SU-DHL-6 (cell line): ENCODE data around the gene GLIPR2.
"Not testable (repeated sequence)": the region's sequence is repeated elsewhere in the genome, so short reads cannot be mapped to it uniquely, and the experiment has no call there.

Source experiments
- H2AFZ ChIP-seq: fragments of 200-600 bp; sonication (generic); 2 replicates; pipeline ENCODE4 v1.6.1; 2014; ENCODE audit warnings: low read depth, mild to moderate bottlenecking, moderate library complexity, mixed read lengths, antibody characterized with exemption, low read length; ENCODE audit not compliant: severe bottlenecking
- H3F3A ChIP-seq: fragments of 200-600 bp; shearing (Covaris generic); 2 replicates; pipeline ENCODE4 v1.6.0; 2016; ENCODE audit warnings: antibody characterized with exemption, mild to moderate bottlenecking; ENCODE audit not compliant: insufficient read depth
- H3K27ac ChIP-seq: fragments of 200-600 bp; sonication (generic); 2 replicates; pipeline ENCODE4 v1.5.1; 2016; ENCODE audit warnings: low read depth, mild to moderate bottlenecking, low read length, moderate library complexity, mixed read lengths
- H3K27me3 ChIP-seq: fragments of 200-600 bp; sonication (generic), shearing (Covaris generic); 2 replicates; pipeline ENCODE4 v1.6.0; 2014; ENCODE audit warnings: mild to moderate bottlenecking, low read length
- H3K36me3 ChIP-seq: fragments of 200-600 bp; sonication (generic); 2 replicates; pipeline ENCODE4 v1.6.1; 2014; ENCODE audit warnings: mild to moderate bottlenecking, low read length, mixed read lengths
- H3K4me2 ChIP-seq: fragments of 300-600, 200-600 bp; shearing (Covaris generic), sonication (generic); 2 replicates; pipeline ENCODE4 v1.6.0; 2014; ENCODE audit warnings: low read length, low read depth, mild to moderate bottlenecking; ENCODE audit not compliant: poor library complexity, severe bottlenecking
- H3K4me3 ChIP-seq: fragments of 200-600 bp; sonication (generic); 2 replicates; pipeline ENCODE4 v1.5.1; 2014; ENCODE audit warnings: antibody characterized with exemption, low read length, mild to moderate bottlenecking, mixed read lengths; ENCODE audit not compliant: insufficient read depth, poor library complexity, severe bottlenecking
- H3K79me2 ChIP-seq: fragments of 200-600 bp; sonication (generic); 2 replicates; pipeline ENCODE4 v1.6.1; 2014; ENCODE audit warnings: mild to moderate bottlenecking, low read length, moderate library complexity; ENCODE audit not compliant: insufficient read depth
- H3K9ac ChIP-seq: fragments of 200-600 bp; sonication (generic); 2 replicates; pipeline ENCODE4 v1.7.0; 2014; ENCODE audit warnings: mild to moderate bottlenecking, low read length
- H3K9me2 ChIP-seq: fragments of 200-600 bp; sonication (generic); replicated peaks from 2 replicates; pipeline ENCODE4 v1.6.1; 2014; ENCODE audit warnings: low read length; ENCODE audit not compliant: insufficient read depth
- H3K9me3 ChIP-seq: fragments of 200-600 bp; sonication (generic); 2 replicates; pipeline ENCODE4 v1.6.1; 2014; ENCODE audit warnings: low read length, mixed read lengths; ENCODE audit not compliant: insufficient read depth
- H4K20me1 ChIP-seq: fragments of 200-600 bp; sonication (generic); 2 replicates; pipeline ENCODE4 v1.6.1; 2014; ENCODE audit warnings: low read depth, mild to moderate bottlenecking, antibody characterized with exemption, low read length, moderate library complexity, mixed read lengths
- CTCF ChIP-seq: fragments of 200-600 bp; sonication (generic); IDR thresholded peaks from one replicate; pipeline ENCODE4 v1.5.1; 2017; ENCODE audit warnings: antibody characterized with exemption, mild to moderate bottlenecking, low read length, moderate library complexity; ENCODE audit not compliant: insufficient read depth, poor library complexity, severe bottlenecking
- EZH2phosphoT487 ChIP-seq: fragments of 200-600 bp; sonication (generic), shearing (Covaris generic); conservative IDR thresholded peaks from 2 replicates; pipeline ENCODE4 v1.6.1; 2018; ENCODE audit warnings: mild to moderate bottlenecking, antibody characterized with exemption, low read length, moderate library complexity, mixed read lengths

The GLIPR2 gene

GRCh38 chr9:36177571-36177970 lies 41.0 kb downstream of the GLIPR2 start:
- TF ChIP-seq CTCF (no peak), EZH2phosphoT487 (no peak)
- H3K79me2 ChIP-seq: no peaks in the 10 kb centered on the region
- no peaks in the 10 kb centered on the region for H3K27me3 ChIP-seq
- no peaks in the 10 kb centered on the region for H3K9me2 ChIP-seq
- H4K20me1 ChIP-seq: no peaks in the 10 kb centered on the region
- no peak overlapping the region for H2AFZ ChIP-seq
- H3K36me3 ChIP-seq: no peaks in the 10 kb centered on the region
- H3K4me2 ChIP-seq: no peak overlapping the region
- no peaks in the 10 kb centered on the region for H3K9me3 ChIP-seq
- H3K27ac ChIP-seq: no peak overlapping the region
- no peak overlapping the region for H3K4me3 ChIP-seq
- no peaks in the 10 kb centered on the region for H3F3A ChIP-seq
- no peak overlapping the region for H3K9ac ChIP-seq

GRCh38 chr9:36180243-36180642 lies 43.7 kb downstream of the GLIPR2 start:
- not testable (repeated sequence) for H3K27me3 ChIP-seq, H3K79me2 ChIP-seq, H3K27ac ChIP-seq, H3K4me3 ChIP-seq, H3K9me2 ChIP-seq, H2AFZ ChIP-seq, H3K4me2 ChIP-seq, H4K20me1 ChIP-seq, H3K36me3 ChIP-seq, H3K9ac ChIP-seq, H3F3A ChIP-seq, H3K9me3 ChIP-seq

- Histone ChIP-seq H3K9me3 (no peaks in the 10 kb centered on the region), H3K79me2 (peaks cover 17% of the 10 kb centered on the region), H3K27me3 (no peaks in the 10 kb centered on the region), H2AFZ (no peak overlapping the region), H3K9me2 (no peaks in the 10 kb centered on the region), H3K4me2 (no peak overlapping the region), H3K36me3 (no peaks in the 10 kb centered on the region), H3F3A (no peaks in the 10 kb centered on the region), H3K4me3 (no peak overlapping the region), H4K20me1 (peaks cover 10% of the 10 kb centered on the region; the same call in 1 of the 2 replicates), H3K9ac (no peak overlapping the region), H3K27ac (no peak overlapping the region)
- no peak for TF ChIP-seq CTCF
- TF ChIP-seq EZH2phosphoT487: no peak
Measured at GRCh38 chr9:36187414-36187813, 50.9 kb downstream of the GLIPR2 start.

GRCh38 chr9:36188212-36188611 lies 51.7 kb downstream of the GLIPR2 start:
- H3K4me3 ChIP-seq: no peak overlapping the region
- no peak overlapping the region for H3K9ac ChIP-seq
- H3K27me3 ChIP-seq: no peaks in the 10 kb centered on the region
- H3F3A ChIP-seq: no peaks in the 10 kb centered on the region; the same call in 1 of the 2 replicates
- H3K9me3 ChIP-seq: no peaks in the 10 kb centered on the region
- no peak overlapping the region for H2AFZ ChIP-seq
- H3K36me3 ChIP-seq: no peaks in the 10 kb centered on the region
- no peaks in the 10 kb centered on the region for H3K9me2 ChIP-seq
- H3K27ac ChIP-seq: no peak overlapping the region
- H3K79me2 ChIP-seq: peaks cover 25% of the 10 kb centered on the region
- no peak overlapping the region for H3K4me2 ChIP-seq
- TF ChIP-seq EZH2phosphoT487 (no peak), CTCF (no peak)
- peaks cover 17% of the 10 kb centered on the region for H4K20me1 ChIP-seq
